CD4-positive, alpha-beta T cell treated with Interleukin-12 subunit alpha and Interleukin-12 subunit beta, for 1 hour (primary cell): ENCODE data around the gene LCN6.

Experiments
- DNase-seq: peaks from one replicate; pipeline ENCODE4 v3.0.0-alpha.2; 2020

Gene LCN6

GRCh38 chr9:136741883-136742571 is 6.3 kb downstream of the LCN6 start:
- no peak for DNase-seq

- no peak for DNase-seq
Observed at GRCh38 chr9:136740971-136741882, 7.1 kb downstream of the LCN6 start.

GRCh38 chr9:136740491-136740890 is 7.8 kb downstream of the LCN6 start:
- DNase-seq = no peak

- DNase-seq = no peak
Observed at GRCh38 chr9:136740069-136740468, 8.3 kb downstream of the LCN6 start.

GRCh38 chr9:136739509-136739908 is 8.8 kb downstream of the LCN6 start:
- no peak for DNase-seq

GRCh38 chr9:136738960-136739359 is 9.4 kb downstream of the LCN6 start:
- no peak for DNase-seq

GRCh38 chr9:136735812-136736480 is 12.4 kb downstream of the LCN6 start:
- DNase-seq = no peak

GRCh38 chr9:136734837-136735496 is 13.4 kb downstream of the LCN6 start:
- no peak for DNase-seq

- DNase-seq = no peak
Observed at GRCh38 chr9:136733611-136734010, 14.7 kb downstream of the LCN6 start.

- DNase-seq = no peak
Observed at GRCh38 chr9:136732444-136733178, 15.7 kb downstream of the LCN6 start.

- no peak for DNase-seq
Observed at GRCh38 chr9:136729926-136730325, 18.4 kb downstream of the LCN6 start.

GRCh38 chr9:136729144-136729543 is 19.2 kb downstream of the LCN6 start:
- DNase-seq = no peak

GRCh38 chr9:136728548-136729123 is 19.7 kb downstream of the LCN6 start:
- DNase-seq = no peak

- DNase-seq = peak; percentile 94
Observed at GRCh38 chr9:136728080-136728547, 20.2 kb downstream of the LCN6 start.

GRCh38 chr9:136726631-136727191 is 21.6 kb downstream of the LCN6 start:
- DNase-seq = peak; percentile 63

GRCh38 chr9:136726118-136726517 is 22.2 kb downstream of the LCN6 start:
- no peak for DNase-seq

GRCh38 chr9:136725612-136726011 is 22.7 kb downstream of the LCN6 start:
- DNase-seq = no peak

GRCh38 chr9:136724772-136725171 is 23.6 kb downstream of the LCN6 start:
- no peak for DNase-seq

- DNase-seq = no peak
Observed at GRCh38 chr9:136723989-136724388, 24.3 kb downstream of the LCN6 start.

GRCh38 chr9:136723362-136723976 is 24.9 kb downstream of the LCN6 start:
- DNase-seq = no peak

- DNase-seq = no peak
Observed at GRCh38 chr9:136722969-136723356, 25.4 kb downstream of the LCN6 start.
